NCI-H1417 (cell line): ENCODE measurements around the gene NAA16.

Experiments used
- DNase-seq, 3 experiments: peaks; one replicate each; lab custom pipeline; 2025; lab: John Stamatoyannopoulos, UW

The NAA16 gene

DNA sequence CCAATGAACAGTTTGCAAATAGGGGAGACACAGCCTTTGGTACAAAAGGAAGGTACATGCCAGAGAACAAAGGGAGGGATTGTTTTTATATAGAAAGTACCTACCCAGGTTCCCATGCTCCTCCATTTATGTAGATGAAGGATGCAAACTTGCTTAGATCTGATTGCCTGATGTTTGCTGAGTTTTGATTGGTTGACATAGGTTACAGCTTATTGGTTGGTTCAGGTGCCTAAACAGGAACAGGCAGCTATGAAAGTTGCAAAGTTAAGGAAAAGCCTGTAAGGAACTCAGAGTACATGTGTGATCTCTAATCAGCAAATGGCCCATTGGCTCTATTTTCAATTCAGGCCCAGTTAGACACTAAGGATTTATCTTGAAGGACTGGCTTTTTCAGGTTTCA lies 6.5 kb upstream of the NAA16 start:
- DNase-seq, result no peak

DNA sequence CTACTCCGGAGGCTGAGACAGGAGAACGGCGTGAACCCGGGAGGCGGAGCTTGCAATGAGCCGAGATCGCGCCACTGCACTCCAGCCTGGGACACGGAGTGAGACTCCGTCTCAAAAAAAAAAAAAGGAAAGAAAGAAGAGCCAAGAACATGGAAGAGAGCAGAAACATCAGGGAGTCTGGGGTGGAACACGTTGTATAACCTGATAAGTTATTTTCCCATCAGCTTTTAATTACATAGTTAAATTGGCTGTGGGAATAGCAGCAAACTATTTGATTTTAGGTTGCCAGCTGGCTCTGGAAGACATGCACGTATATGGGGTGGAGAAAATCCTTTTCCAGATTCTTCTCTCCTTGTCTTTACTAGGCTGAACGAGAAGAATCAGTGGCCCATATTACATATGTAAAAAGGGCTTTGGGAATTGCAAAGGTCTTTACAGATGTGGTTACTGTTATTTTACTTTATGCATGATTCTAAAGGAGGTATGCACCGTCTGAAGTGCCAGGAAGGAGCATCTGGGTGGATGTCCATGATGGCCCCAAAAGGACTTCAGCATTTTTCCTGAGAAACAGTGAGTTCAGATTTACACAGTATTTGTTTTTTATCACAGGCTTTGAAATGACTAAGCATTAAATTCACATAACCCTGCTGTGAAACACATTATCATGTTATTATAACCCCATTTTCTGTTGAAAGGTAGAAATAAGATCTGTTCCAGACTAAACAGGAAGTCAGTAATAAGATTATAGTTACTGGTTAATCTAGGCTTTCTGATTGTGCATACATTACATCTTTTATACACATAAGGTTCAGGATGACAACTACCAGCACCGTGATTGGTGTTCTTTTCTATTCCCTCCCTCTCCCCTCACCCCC lies 4.6 kb upstream of the NAA16 start:
- DNase-seq, result no peak

DNA sequence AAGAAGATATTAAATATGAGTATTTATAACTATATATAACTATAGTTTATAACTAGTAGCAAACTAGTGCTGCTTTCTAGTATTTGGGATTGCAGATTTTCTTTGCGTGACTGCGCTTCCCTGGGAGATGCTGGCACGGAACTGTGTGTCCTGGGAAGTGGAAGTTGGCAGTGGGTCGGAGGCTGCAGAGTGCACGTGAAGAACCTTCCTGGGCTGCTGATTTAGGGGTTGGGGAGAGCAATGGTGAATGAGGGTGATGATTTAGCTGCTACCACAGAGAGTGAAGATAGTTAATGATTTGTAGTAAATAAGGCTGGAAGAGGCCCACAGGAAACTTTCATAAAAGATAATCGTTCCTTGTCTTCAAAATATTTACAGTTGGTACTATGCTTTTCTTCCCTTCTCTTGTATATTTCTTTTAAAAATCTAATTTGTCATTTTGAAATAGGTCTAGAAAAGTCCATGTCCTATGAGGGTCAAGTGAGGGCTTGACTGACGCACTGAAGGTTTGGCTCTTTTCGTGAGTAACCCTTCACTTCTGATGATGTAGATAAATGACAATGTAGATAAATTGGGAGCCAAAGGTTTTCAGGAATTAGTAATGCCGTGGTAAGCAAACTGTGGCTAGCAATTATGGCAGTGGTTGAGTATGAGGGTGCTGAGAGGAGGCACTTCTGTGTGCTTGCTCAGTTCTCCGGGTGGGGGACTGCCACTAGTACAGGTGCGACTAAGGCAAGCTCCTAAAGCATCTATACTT lies 3.0 kb upstream of the NAA16 start:
- DNase-seq, result no peak

DNA sequence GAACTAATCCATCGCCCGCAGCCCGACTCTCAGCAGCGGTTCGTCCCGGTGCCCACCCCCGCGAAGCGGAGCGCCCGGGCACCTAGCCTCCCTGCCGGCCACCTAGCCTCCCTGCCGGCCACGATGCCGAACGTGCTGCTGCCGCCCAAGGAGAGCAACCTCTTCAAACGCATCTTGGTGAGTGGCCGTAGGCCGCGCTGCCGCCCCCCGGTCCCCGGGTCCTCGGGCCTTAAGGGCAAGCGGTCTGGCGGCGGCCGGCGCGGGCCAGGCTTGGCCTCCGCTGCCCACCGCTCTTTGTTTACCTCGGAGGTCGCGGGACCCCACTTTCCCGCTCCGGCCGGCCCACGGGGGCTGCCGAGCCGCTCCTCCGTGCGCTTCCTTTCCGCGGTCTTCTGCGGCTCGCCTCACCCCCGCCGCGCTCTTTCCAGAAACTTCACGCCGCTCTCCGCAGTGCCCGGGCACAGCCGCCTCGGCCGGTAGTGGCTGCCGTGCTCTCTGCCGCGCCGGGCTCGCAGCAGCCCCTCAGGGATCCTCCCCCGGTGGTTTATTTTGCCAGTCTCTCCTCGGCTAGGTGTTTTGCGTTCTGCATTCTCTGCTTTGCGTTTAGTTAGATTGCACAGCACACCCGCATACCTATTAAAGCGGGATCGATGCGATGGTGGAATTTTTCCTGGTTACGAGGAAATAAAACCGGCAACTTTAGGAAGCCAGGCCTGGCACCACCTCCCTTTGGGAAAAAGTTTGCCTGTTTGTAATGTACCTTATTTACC lies 524 bp downstream of the NAA16 start:
- DNase-seq, result peak; percentile 50 to 87 (median 85)

- DNase-seq, result peak; percentile 7 to 69 (median 33)
These were observed 1.1 kb downstream of the NAA16 start for GRCh38 chr13:41312176-41312500.

- DNase-seq, result no peak
These were observed 2.0 kb downstream of the NAA16 start for GRCh38 chr13:41313117-41313516.

- no peak for DNase-seq
These were observed 2.7 kb downstream of the NAA16 start for GRCh38 chr13:41313659-41314197.

- DNase-seq, result no peak
These were observed 4.5 kb downstream of the NAA16 start for GRCh38 chr13:41315443-41316047.

GRCh38 chr13:41317243-41317642 lies 6.2 kb downstream of the NAA16 start:
- DNase-seq, result no peak

- DNase-seq, result no peak
These were observed 14.7 kb downstream of the NAA16 start for GRCh38 chr13:41325752-41326151.

GRCh38 chr13:41326661-41327060 lies 15.6 kb downstream of the NAA16 start:
- DNase-seq, result no peak

DNA sequence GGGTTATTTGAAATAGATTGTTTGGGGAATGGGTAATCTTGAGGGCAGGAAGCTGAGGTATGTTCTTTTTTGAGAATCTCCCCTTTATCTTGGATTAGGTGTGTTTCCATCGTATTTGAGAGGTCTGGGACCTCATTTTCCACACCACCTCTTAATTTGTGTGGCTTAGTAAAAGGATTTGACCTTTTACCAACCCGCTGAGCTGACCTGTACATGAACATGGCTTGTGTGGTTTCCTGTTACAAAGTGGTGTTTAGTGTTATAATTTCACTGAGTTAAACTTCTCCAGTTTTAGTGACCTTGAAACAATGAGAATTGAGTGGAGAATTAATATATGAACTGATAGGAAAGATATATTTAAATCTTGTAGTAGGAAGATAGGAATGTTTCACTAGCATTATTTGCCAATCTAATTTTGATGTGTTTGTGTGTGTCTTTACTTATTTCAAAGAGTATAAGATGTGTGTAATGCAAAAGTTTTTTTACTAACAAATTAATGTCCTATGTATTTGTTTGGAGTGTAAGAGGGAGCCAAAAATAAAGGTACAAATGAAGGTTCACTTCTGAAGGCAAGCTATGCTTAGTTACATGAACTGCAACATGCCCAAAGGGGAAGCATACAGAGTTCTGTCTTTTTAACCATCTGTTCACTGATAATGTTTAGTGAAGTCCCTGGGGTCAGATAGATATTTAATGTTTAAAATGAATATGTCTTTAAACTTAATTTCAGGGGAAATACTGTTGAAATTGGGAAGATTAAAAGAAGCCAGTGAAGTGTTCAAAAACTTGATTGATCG lies 17.1 kb downstream of the NAA16 start:
- DNase-seq, result no peak

GRCh38 chr13:41332829-41333228 lies 21.8 kb downstream of the NAA16 start:
- no peak for DNase-seq

DNA sequence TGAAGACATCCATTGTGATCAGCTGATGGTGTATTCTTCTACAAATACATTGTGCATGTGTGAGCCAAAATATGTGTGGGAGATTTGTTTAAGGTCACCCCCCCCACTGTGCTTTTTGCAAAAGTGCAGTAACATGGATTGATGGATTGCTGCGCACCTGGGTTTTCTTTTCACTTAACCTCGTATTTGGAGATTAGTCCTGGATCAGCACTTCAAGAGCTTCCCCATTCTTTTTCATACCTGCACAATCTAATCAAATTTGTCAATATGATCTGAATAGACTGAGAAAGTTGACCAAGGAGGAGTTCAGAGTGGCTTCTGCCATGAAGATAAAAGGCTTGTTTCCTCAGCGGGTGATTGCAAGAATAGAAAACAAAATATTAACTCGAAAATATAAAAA lies 23.7 kb downstream of the NAA16 start:
- no peak for DNase-seq

DNA sequence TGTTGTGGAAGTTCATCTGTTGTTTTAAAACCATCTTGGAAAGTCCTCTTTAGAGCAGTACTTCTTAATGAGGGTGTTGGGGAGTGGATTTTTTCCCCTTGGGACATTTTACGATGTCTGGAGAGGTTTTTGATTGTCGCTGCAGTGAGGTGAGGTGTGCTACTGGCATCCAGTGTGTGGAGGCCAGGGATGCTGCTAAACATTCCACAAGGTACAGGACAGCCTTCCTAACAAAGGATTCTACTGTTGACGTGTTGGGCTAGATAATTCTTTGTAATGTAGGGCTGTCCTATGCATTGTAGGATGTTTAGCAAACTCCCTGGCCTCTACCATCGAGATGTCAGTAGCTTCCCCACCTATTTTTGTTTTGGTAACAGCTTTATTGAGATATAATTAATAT lies 33.3 kb downstream of the NAA16 start:
- no peak for DNase-seq

- no peak for DNase-seq
These were observed 34.3 kb downstream of the NAA16 start for GRCh38 chr13:41345165-41345913.

- no peak for DNase-seq
These were observed 35.0 kb downstream of the NAA16 start for GRCh38 chr13:41345914-41346589.

- peak; percentile 0 to 42 (median 41) for DNase-seq
These were observed 42.1 kb downstream of the NAA16 start for GRCh38 chr13:41352935-41353840.

DNA sequence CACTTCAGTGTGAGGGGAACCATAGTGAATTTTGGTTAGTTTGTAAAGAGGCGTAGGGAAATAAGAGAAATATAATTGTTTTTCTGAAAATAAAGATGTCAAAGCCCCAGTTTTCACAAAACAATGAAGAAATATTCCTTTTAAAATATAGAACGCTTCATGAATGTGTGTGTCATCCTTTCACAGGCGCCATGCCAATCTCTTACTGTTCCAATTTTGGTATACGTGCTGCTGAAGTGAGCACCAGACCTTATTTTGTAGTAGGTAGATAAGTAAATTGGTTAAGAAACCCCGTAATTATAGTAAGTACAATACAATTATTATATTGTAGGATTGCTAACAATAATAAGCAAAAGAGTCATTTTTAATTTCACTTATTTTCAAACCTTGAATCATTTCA lies 43.3 kb downstream of the NAA16 start:
- DNase-seq, result no peak
